Mammary epithelial cell (primary cell): ENCODE results near the gene TRPM1.

ENCODE experiments used
- CTCF ChIP-seq, 2 donors: IDR thresholded peaks in 1 of 2; conservative IDR thresholded peaks in 1 of 2; 2 replicates each; pipeline ENCODE4 v1.5.1; 2011 to 2012; ENCODE audit warnings: inconsistent platforms in 2 of 2, low read length in 2 of 2, mild to moderate bottlenecking in 2 of 2, control low read depth in 1 of 2, low read depth in 1 of 2; ENCODE audit not compliant: insufficient read depth in 1 of 2; ENCODE audit errors: extremely low read depth in 1 of 2
- EZH2 ChIP-seq: IDR thresholded peaks from 2 replicates; pipeline ENCODE4 v1.6.1; 2012; ENCODE audit warnings: low read length, inconsistent platforms, borderline replicate concordance

- TF ChIP-seq CTCF (conservative IDR thresholded peaks at IDR 0.05 in 1 of 2, IDR thresholded peaks at IDR 0.05 in 1 of 2; ENCODE audit: extremely low read depth in 1 of 2, insufficient read depth in 1 of 2, low read depth in 1 of 2, low read length in 2 of 2) (no peak), EZH2 (no peak)
Observed at GRCh38 chr15:31047437-31047836, 54.1 kb downstream of the TRPM1 start.
